HG02884 (cell line): ENCODE results near the gene COPZ1.
A peak's percentile ranks its signal among the peaks of the same experiment; 100 is the strongest.

Experiments used
- ATAC-seq: cut with Tn5 transposase; IDR thresholded peaks from one replicate; pipeline ENCODE4 v1.9.1; 2021; ENCODE audit warnings: mild to moderate bottlenecking, moderate library complexity; ENCODE audit not compliant: unreplicated experiment

Gene COPZ1

GRCh38 chr12:54357506-54358190 is 32.7 kb downstream of the COPZ1 start:
- ATAC-seq, result no peak

GRCh38 chr12:54358191-54358944 is 33.4 kb downstream of the COPZ1 start:
- no peak for ATAC-seq

GRCh38 chr12:54358945-54359761 is 34.2 kb downstream of the COPZ1 start:
- peak; percentile 99 for ATAC-seq

GRCh38 chr12:54359762-54360351 is 34.9 kb downstream of the COPZ1 start:
- no peak for ATAC-seq

- no peak for ATAC-seq
Observed at GRCh38 chr12:54360717-54361456, 36.0 kb downstream of the COPZ1 start.

- no peak for ATAC-seq
Observed at GRCh38 chr12:54363047-54363446, 38.1 kb downstream of the COPZ1 start.

- ATAC-seq, result no peak
Observed at GRCh38 chr12:54363618-54364017, 38.7 kb downstream of the COPZ1 start.

- peak; percentile 56 for ATAC-seq
Observed at GRCh38 chr12:54364413-54364812, 39.5 kb downstream of the COPZ1 start, which contains the start of gene GPR84. TSS of gene GPR84 (minus strand) at chr12:54364486. CDS start at chr12:54363851, 635 bp downstream.

- ATAC-seq, result peak; percentile 11
Observed at GRCh38 chr12:54368025-54368708, 43.2 kb downstream of the COPZ1 start.

GRCh38 chr12:54368709-54369596 is 44.0 kb downstream of the COPZ1 start:
- ATAC-seq, result peak; percentile 70

- no peak for ATAC-seq
Observed at GRCh38 chr12:54369597-54370131, 44.7 kb downstream of the COPZ1 start.

- no peak for ATAC-seq
Observed at GRCh38 chr12:54370171-54370730, 45.3 kb downstream of the COPZ1 start.

- no peak for ATAC-seq
Observed at GRCh38 chr12:54371328-54372112, 46.6 kb downstream of the COPZ1 start.

GRCh38 chr12:54372113-54372806 is 47.3 kb downstream of the COPZ1 start:
- no peak for ATAC-seq

- no peak for ATAC-seq
Observed at GRCh38 chr12:54373649-54374561, 49.0 kb downstream of the COPZ1 start.
